CD4-positive, alpha-beta memory T cell (primary cell): ENCODE results near the gene MBTPS2. TPM values are rescaled to one million over a fixed set of nuclear protein-coding genes. Genes with fewer than 3 reads are reported as not detected.
A peak's percentile ranks its signal among the peaks of the same experiment; 100 is the strongest.

Experiments
- CTCF ChIA-PET: fragments of 350-600 bp; sonication (Branson Sonifier 250); formaldehyde crosslinking; loops from one replicate; lab custom pipeline; 2021; ENCODE audit warnings: inconsistent platforms; ENCODE audit not compliant: partially characterized antibody; lab: Charles Lee
- POLR2A ChIA-PET: fragments of 350-600 bp; sonication (Branson Sonifier 250); formaldehyde crosslinking; loops from one replicate; lab custom pipeline; 2021; ENCODE audit not compliant: partially characterized antibody; lab: Charles Lee
- DNase-seq, 5 donors: peaks; one replicate each; pipeline versions ENCODE4 v3.0.0 to v3.0.0-alpha.2; 2020 to 2022; ENCODE audit warnings: mixed read lengths in 1 of 5
- H3K27ac ChIP-seq: one replicate; pipeline ENCODE4 v1.7.0; 2013; ENCODE audit warnings: low read depth, low read length
- H3K27me3 ChIP-seq: 2 replicates; pipeline ENCODE4 v1.7.0; 2013; ENCODE audit warnings: mild to moderate bottlenecking, low read length, moderate library complexity; ENCODE audit not compliant: insufficient read depth
- H3K36me3 ChIP-seq: 2 replicates; pipeline ENCODE4 v1.7.0; 2013; ENCODE audit warnings: mild to moderate bottlenecking, low read length, moderate library complexity; ENCODE audit not compliant: insufficient read depth
- H3K4me1 ChIP-seq: 2 replicates; pipeline ENCODE4 v1.7.0; 2013; ENCODE audit warnings: mild to moderate bottlenecking, low read length, moderate library complexity; ENCODE audit not compliant: insufficient read depth
- H3K4me3 ChIP-seq, 2 donors: one replicate each; pipeline ENCODE4 v1.7.0; 2013; ENCODE audit warnings: low read length in 2 of 2, mild to moderate bottlenecking in 1 of 2
- H3K9me3 ChIP-seq, 2 donors: one replicate each; pipeline ENCODE4 v1.7.0; 2013; ENCODE audit warnings: low read length in 2 of 2, control low read depth in 1 of 2; ENCODE audit not compliant: control insufficient read depth in 1 of 2
- H3K27ac Mint-ChIP-seq, 7 donors: one replicate each; pipeline ENCODE4 v1.8.0; 2020 to 2021; ENCODE audit warnings: mixed read lengths in 7 of 7, mild to moderate bottlenecking in 6 of 7, inconsistent platforms in 3 of 7, moderate library complexity in 3 of 7
- H3K27me3 Mint-ChIP-seq, 2 donors: one replicate each; pipeline ENCODE4 v1.8.0; 2020 to 2021; ENCODE audit warnings: mixed read lengths in 2 of 2
- H3K36me3 Mint-ChIP-seq, 2 donors: one replicate each; pipeline ENCODE4 v1.8.0; 2020 to 2021; ENCODE audit warnings: mixed read lengths in 2 of 2, inconsistent platforms in 1 of 2, mild to moderate bottlenecking in 1 of 2
- H3K4me1 Mint-ChIP-seq, 4 donors: one replicate each; pipeline ENCODE4 v1.8.0; 2020 to 2021; ENCODE audit warnings: mixed read lengths in 4 of 4, mild to moderate bottlenecking in 1 of 4
- H3K4me3 Mint-ChIP-seq, 8 donors: one replicate each; pipeline ENCODE4 v1.8.0; 2020 to 2021; ENCODE audit warnings: mixed read lengths in 8 of 8, mild to moderate bottlenecking in 7 of 8, moderate library complexity in 6 of 8, inconsistent platforms in 3 of 8
- H3K9me3 Mint-ChIP-seq, 8 donors: one replicate each; pipeline ENCODE4 v1.8.0; 2020 to 2021; ENCODE audit warnings: mixed read lengths in 8 of 8, mild to moderate bottlenecking in 5 of 8, inconsistent platforms in 3 of 8, moderate library complexity in 1 of 8
- intact Hi-C: fragments of 100-400 bp; cut with micrococcal nuclease; formaldehyde crosslinking; loops from one replicate; pipeline ENCODE4 v1.15.1; 2023
- polyA plus RNA-seq, 2 donors: library from polyadenylated mRNA; unstranded; fragments of 300-500 nt; fragmentation: Illumina TruSeq; gene quantifications; one replicate each; pipeline ENCODE4 v1.2.3, GENCODE V29; 2021
- total RNA-seq, 2 experiments: library from RNA; stranded (reverse); gene quantifications; one replicate each; pipeline ENCODE4 v1.2.3, GENCODE V29; 2021

The MBTPS2 gene
- total RNA-seq (1 to 10 TPM; 6.5 to 6.9 TPM), polyA plus RNA-seq (1 to 10 TPM; 6.5 to 8.0 TPM)

GRCh38 chrX:21839334-21840192, at the start of gene MBTPS2:
MBTPS2 (plus strand) TSS chrX:21839617; CDS start chrX:21839735, 118 bp downstream.
- peak within 1 kb of the TSS; percentile 36 to 70 for H3K4me3 ChIP-seq
- POLR2A ChIA-PET = interaction anchor here (0.7 to 1.4 kb wide), 7 partner anchors 10 to 146 kb away, joined by 3 to 8 read pairs (median 3); no protein-coding TSS in a partner anchor

GRCh38 chrX:21798677-21799219, 40.7 kb upstream of the MBTPS2 start:
- H3K27ac Mint-ChIP-seq = no peak overlapping the region
- no peak overlapping the region for H3K4me3 ChIP-seq
- ChIA-PET POLR2A (no interaction called here), CTCF (no interaction called here)
- H3K27ac ChIP-seq = no peak overlapping the region
- no peak overlapping the region for H3K4me3 Mint-ChIP-seq
- no peaks in the 10 kb centered on the region for H3K4me1 Mint-ChIP-seq
- no peak for DNase-seq
- H3K36me3 Mint-ChIP-seq = no peaks in the 10 kb centered on the region
- no peaks in the 10 kb centered on the region for H3K27me3 ChIP-seq
- intact Hi-C loops = no loop called here
- no peaks in the 10 kb centered on the region for H3K9me3 ChIP-seq
- no peaks in the 10 kb centered on the region for H3K4me1 ChIP-seq
- H3K9me3 Mint-ChIP-seq = peaks cover 0 to 1% (median 0%) of the 10 kb centered on the region in 8 donors
- H3K27me3 Mint-ChIP-seq = peaks cover 1 to 2% of the 10 kb centered on the region in 2 donors
- H3K36me3 ChIP-seq = no peaks in the 10 kb centered on the region

More at GRCh38 chrX:21839334-21840192, at the start of gene MBTPS2:
- peak; percentile 77 to 80 (median 78) for DNase-seq
- Mint-ChIP-seq H3K4me1 (peaks cover 6 to 15% (median 6%) of the 10 kb centered on the region in 4 donors), H3K27ac (peak within 1 kb of the TSS; percentile 82 to 93 (median 91)), H3K36me3 (peaks cover 3 to 12% of the 10 kb centered on the region in 2 donors), H3K9me3 (peaks cover 0 to 3% (median 0%) of the 10 kb centered on the region in 8 donors), H3K27me3 (no peaks in the 10 kb centered on the region), H3K4me3 (peak within 1 kb of the TSS; percentile 83 to 96 (median 92))
- CTCF ChIA-PET = no interaction called here
- no peaks in the 10 kb centered on the region for H3K9me3 ChIP-seq
- H3K27me3 ChIP-seq = no peaks in the 10 kb centered on the region
- H3K36me3 ChIP-seq = no peaks in the 10 kb centered on the region
- peaks cover 8% of the 10 kb centered on the region for H3K4me1 ChIP-seq
- intact Hi-C loops = loop anchor here (1.0 kb wide), 1 partner anchor 101 kb away; the partner anchor contains the start of gene SMS
- H3K27ac ChIP-seq = peak within 1 kb of the TSS; percentile 60

- Mint-ChIP-seq H3K27ac (no peak overlapping the region), H3K27me3 (peaks cover 1 to 2% of the 10 kb centered on the region in 2 donors), H3K36me3 (no peaks in the 10 kb centered on the region), H3K9me3 (peaks cover 0 to 1% (median 0%) of the 10 kb centered on the region in 8 donors), H3K4me3 (no peak overlapping the region), H3K4me1 (no peaks in the 10 kb centered on the region)
- CTCF ChIA-PET = no interaction called here
- POLR2A ChIA-PET = no interaction called here
- Histone ChIP-seq H3K4me1 (no peaks in the 10 kb centered on the region), H3K9me3 (no peaks in the 10 kb centered on the region), H3K4me3 (no peak overlapping the region), H3K27me3 (no peaks in the 10 kb centered on the region), H3K36me3 (no peaks in the 10 kb centered on the region), H3K27ac (no peak overlapping the region)
- DNase-seq = no peak
- intact Hi-C loops = no loop called here
These were observed 39.6 kb upstream of the MBTPS2 start for GRCh38 chrX:21799767-21800166.

GRCh38 chrX:21800344-21800770, 39.1 kb upstream of the MBTPS2 start:
- H3K27me3 Mint-ChIP-seq = peaks cover under 1 to 1% of the 10 kb centered on the region in 2 donors
- H3K27ac Mint-ChIP-seq = no peak overlapping the region
- CTCF ChIA-PET = no interaction called here
- no peaks in the 10 kb centered on the region for H3K36me3 Mint-ChIP-seq
- no peak overlapping the region for H3K4me3 ChIP-seq
- H3K9me3 Mint-ChIP-seq = peaks cover 0 to 1% (median 0%) of the 10 kb centered on the region in 8 donors
- no peak overlapping the region for H3K27ac ChIP-seq
- no peaks in the 10 kb centered on the region for H3K4me1 ChIP-seq
- intact Hi-C loops = no loop called here
- H3K9me3 ChIP-seq = no peaks in the 10 kb centered on the region
- no peaks in the 10 kb centered on the region for H3K27me3 ChIP-seq
- H3K36me3 ChIP-seq = no peaks in the 10 kb centered on the region
- H3K4me1 Mint-ChIP-seq = no peaks in the 10 kb centered on the region
- DNase-seq = no peak
- no peak overlapping the region for H3K4me3 Mint-ChIP-seq
- POLR2A ChIA-PET = no interaction called here

GRCh38 chrX:21802054-21802670, 37.3 kb upstream of the MBTPS2 start:
- Mint-ChIP-seq H3K4me3 (no peak overlapping the region), H3K36me3 (no peaks in the 10 kb centered on the region), H3K9me3 (no peaks in the 10 kb centered on the region), H3K27me3 (peaks cover 0 to 1% of the 10 kb centered on the region in 2 donors), H3K27ac (no peak overlapping the region), H3K4me1 (no peaks in the 10 kb centered on the region)
- CTCF ChIA-PET = no interaction called here
- H3K36me3 ChIP-seq = no peaks in the 10 kb centered on the region
- POLR2A ChIA-PET = no interaction called here
- no peak overlapping the region for H3K27ac ChIP-seq
- no peaks in the 10 kb centered on the region for H3K9me3 ChIP-seq
- H3K4me3 ChIP-seq = no peak overlapping the region
- no peak for DNase-seq
- no peaks in the 10 kb centered on the region for H3K27me3 ChIP-seq
- intact Hi-C loops = no loop called here
- no peaks in the 10 kb centered on the region for H3K4me1 ChIP-seq

- Mint-ChIP-seq H3K36me3 (no peaks in the 10 kb centered on the region), H3K4me3 (no peak overlapping the region), H3K27ac (no peak overlapping the region), H3K27me3 (peaks cover 0 to 1% of the 10 kb centered on the region in 2 donors), H3K9me3 (no peaks in the 10 kb centered on the region), H3K4me1 (no peaks in the 10 kb centered on the region)
- H3K9me3 ChIP-seq = no peaks in the 10 kb centered on the region
- no peaks in the 10 kb centered on the region for H3K36me3 ChIP-seq
- CTCF ChIA-PET = no interaction called here
- no peak overlapping the region for H3K27ac ChIP-seq
- no peak for DNase-seq
- H3K4me1 ChIP-seq = no peaks in the 10 kb centered on the region
- no peaks in the 10 kb centered on the region for H3K27me3 ChIP-seq
- POLR2A ChIA-PET = no interaction called here
- intact Hi-C loops = no loop called here
- H3K4me3 ChIP-seq = no peak overlapping the region
These were observed 36.6 kb upstream of the MBTPS2 start for GRCh38 chrX:21802839-21803238.

GRCh38 chrX:21806691-21807090, 32.7 kb upstream of the MBTPS2 start:
- CTCF ChIA-PET = no interaction called here
- Histone ChIP-seq H3K36me3 (no peaks in the 10 kb centered on the region), H3K27ac (no peak overlapping the region), H3K4me3 (no peak overlapping the region), H3K9me3 (no peaks in the 10 kb centered on the region), H3K27me3 (no peaks in the 10 kb centered on the region), H3K4me1 (no peaks in the 10 kb centered on the region)
- no peak overlapping the region for H3K27ac Mint-ChIP-seq
- no peak overlapping the region for H3K4me3 Mint-ChIP-seq
- no peaks in the 10 kb centered on the region for H3K9me3 Mint-ChIP-seq
- H3K4me1 Mint-ChIP-seq = no peaks in the 10 kb centered on the region
- POLR2A ChIA-PET = no interaction called here
- no peaks in the 10 kb centered on the region for H3K27me3 Mint-ChIP-seq
- H3K36me3 Mint-ChIP-seq = no peaks in the 10 kb centered on the region
- DNase-seq = no peak
- intact Hi-C loops = no loop called here
